H1 (cell line): ENCODE data around the gene PRODH2. TPM values are rescaled to one million over a fixed set of nuclear protein-coding genes. Genes with fewer than 3 reads are reported as not detected.

Source experiments
- CTCF ChIA-PET: fragments of 300-600 bp; sonication (Branson Sonifier 250); formaldehyde crosslinking; loops from one replicate; lab custom pipeline; 2021; ENCODE audit not compliant: partially characterized antibody; lab: Charles Lee
- POLR2A ChIA-PET: fragments of 300-600 bp; sonication (Branson Sonifier 250); formaldehyde crosslinking; loops from one replicate; lab custom pipeline; 2021; ENCODE audit warnings: inconsistent platforms; ENCODE audit not compliant: partially characterized antibody; lab: Charles Lee
- DNase-seq, 2 experiments: peaks; one replicate each; pipeline versions ENCODE4 v3.0.0 to v3.0.0-alpha.2; 2010 to 2022; ENCODE audit warnings: low spot score in 2 of 2, low read depth in 1 of 2, mixed read lengths in 1 of 2
- FAIRE-seq: peaks from 2 replicates; lab custom pipeline; 2011; peaks lifted over from hg19 to GRCh38; lab: Jason Lieb, UNC
- H2AFZ ChIP-seq: 2 replicates; pipeline ENCODE4 v1.8.1; 2012; ENCODE audit warnings: low read length, inconsistent platforms
- H2AK5ac ChIP-seq: 2 replicates; pipeline ENCODE4 v1.6.1; 2013; ENCODE audit warnings: low read depth, low read length
- H2BK120ac ChIP-seq: replicated peaks from 2 replicates; pipeline ENCODE3; 2013; ENCODE audit warnings: low read depth, low read length, inconsistent platforms
- H2BK12ac ChIP-seq: 2 replicates; pipeline ENCODE4 v1.6.1; 2013; ENCODE audit warnings: low read depth, low read length
- H2BK15ac ChIP-seq: 2 replicates; pipeline ENCODE4 v1.6.1; 2013; ENCODE audit warnings: low read length
- H2BK20ac ChIP-seq: 2 replicates; pipeline ENCODE4 v1.6.1; 2013; ENCODE audit warnings: low read length
- H2BK5ac ChIP-seq: 2 replicates; pipeline ENCODE4 v1.6.1; 2013; ENCODE audit warnings: low read depth, low read length
- H3K14ac ChIP-seq: 2 replicates; pipeline ENCODE4 v1.6.1; 2013; ENCODE audit warnings: inconsistent platforms; ENCODE audit not compliant: insufficient read length
- H3K18ac ChIP-seq: 2 replicates; pipeline ENCODE4 v1.6.1; 2013; ENCODE audit warnings: low read length; ENCODE audit errors: extremely low read depth
- H3K23ac ChIP-seq: 2 replicates; pipeline ENCODE4 v1.6.1; 2013; ENCODE audit warnings: inconsistent platforms; ENCODE audit not compliant: insufficient read length
- H3K23me2 ChIP-seq: 2 replicates; pipeline ENCODE4 v1.6.1; 2013; ENCODE audit warnings: low read depth, low read length
- H3K27ac ChIP-seq: 2 replicates; pipeline ENCODE4 v1.6.1; 2011; ENCODE audit warnings: low read depth, low read length, inconsistent platforms
- H3K27me3 ChIP-seq, 4 experiments: replicated peaks in 1 of 4; 1 replicate in 1 of 4; 2 replicates in 3 of 4; pipeline versions ENCODE4 v1.6.1 to v1.8.1; 2011 to 2013; ENCODE audit warnings: low read length in 3 of 4, mild to moderate bottlenecking in 3 of 4, inconsistent platforms in 2 of 4, mixed read lengths in 2 of 4, moderate library complexity in 1 of 4; ENCODE audit not compliant: control insufficient read depth in 3 of 4, insufficient read depth in 3 of 4; ENCODE audit errors: extremely low read depth in 1 of 4
- H3K36me3 ChIP-seq, 4 experiments: 2 replicates each; pipeline versions ENCODE4 v1.6.1 to v1.8.1; 2011 to 2013; ENCODE audit warnings: mild to moderate bottlenecking in 4 of 4, low read length in 3 of 4, moderate library complexity in 2 of 4, control low read depth in 1 of 4, inconsistent platforms in 1 of 4; ENCODE audit not compliant: insufficient read depth in 4 of 4, control insufficient read depth in 2 of 4
- H3K4ac ChIP-seq: replicated peaks from 2 replicates; pipeline ENCODE3; 2013; ENCODE audit warnings: low read length, low read depth, mixed read lengths, inconsistent platforms; ENCODE audit not compliant: insufficient read length
- H3K4me1 ChIP-seq, 4 experiments: replicated peaks in 1 of 4; 1 replicate in 1 of 4; 2 replicates in 3 of 4; pipeline versions ENCODE4 v1.6.1 to v1.8.1; 2011 to 2013; ENCODE audit warnings: low read length in 3 of 4, inconsistent platforms in 2 of 4, mixed read lengths in 1 of 4; ENCODE audit not compliant: insufficient read depth in 4 of 4, control insufficient read depth in 3 of 4
- H3K4me2 ChIP-seq, 2 experiments: 2 replicates each; pipeline versions ENCODE4 v1.6.1 to v1.8.1; 2011 to 2013; ENCODE audit warnings: low read depth in 2 of 2, low read length in 2 of 2, control low read depth in 1 of 2, inconsistent platforms in 1 of 2, mild to moderate bottlenecking in 1 of 2; ENCODE audit not compliant: insufficient read depth in 1 of 2
- H3K4me3 ChIP-seq, 4 experiments: fragments of 200-600, 300-600 bp in 1 of 4; sonication (generic), shearing (Covaris generic), sonication (Bioruptor Twin) in 1 of 4; 2 replicates each; pipeline versions ENCODE4 v1.5.1 to v1.8.1; 2011 to 2016; ENCODE audit warnings: low read length in 4 of 4, low read depth in 3 of 4, control low read depth in 2 of 4, inconsistent platforms in 2 of 4, mild to moderate bottlenecking in 2 of 4, mixed read lengths in 1 of 4, moderate library complexity in 1 of 4; ENCODE audit not compliant: insufficient read depth in 2 of 4; ENCODE audit errors: extremely low read depth in 1 of 4
- H3K56ac ChIP-seq: replicated peaks from 2 replicates; pipeline ENCODE3; 2013; ENCODE audit warnings: low read depth, mild to moderate bottlenecking, mixed read lengths, low read length, inconsistent platforms; ENCODE audit not compliant: insufficient read length
- H3K79me1 ChIP-seq: 2 replicates; pipeline ENCODE4 v1.6.1; 2013; ENCODE audit warnings: low read depth, low read length, control low read depth
- H3K79me2 ChIP-seq, 2 experiments: 2 replicates each; pipeline versions ENCODE4 v1.6.1 to v1.8.1; 2012 to 2013; ENCODE audit warnings: low read length in 2 of 2, mild to moderate bottlenecking in 2 of 2, inconsistent platforms in 1 of 2; ENCODE audit not compliant: insufficient read depth in 2 of 2, control insufficient read depth in 1 of 2
- H3K9ac ChIP-seq, 4 experiments: replicated peaks in 1 of 4; 1 replicate in 1 of 4; 2 replicates in 3 of 4; pipeline versions ENCODE4 v1.6.1 to v1.8.1; 2011 to 2013; ENCODE audit warnings: low read depth in 3 of 4, low read length in 3 of 4, control low read depth in 2 of 4, mild to moderate bottlenecking in 2 of 4, moderate library complexity in 2 of 4, inconsistent platforms in 1 of 4; ENCODE audit errors: extremely low read depth in 1 of 4
- H3K9me3 ChIP-seq, 2 experiments: 2 replicates each; pipeline versions ENCODE4 v1.6.1 to v1.8.1; 2012 to 2013; ENCODE audit warnings: mild to moderate bottlenecking in 2 of 2, moderate library complexity in 2 of 2, control low read depth in 1 of 2, inconsistent platforms in 1 of 2, low read depth in 1 of 2, low read length in 1 of 2, mixed read lengths in 1 of 2; ENCODE audit not compliant: insufficient read depth in 2 of 2
- H4K20me1 ChIP-seq, 2 experiments: replicated peaks in 1 of 2; 2 replicates each; pipeline versions ENCODE3 to v1.8.1; 2011 to 2013; ENCODE audit warnings: inconsistent platforms in 2 of 2, low read length in 2 of 2, mild to moderate bottlenecking in 1 of 2; ENCODE audit not compliant: insufficient read depth in 2 of 2, control insufficient read depth in 1 of 2
- H4K5ac ChIP-seq: 2 replicates; pipeline ENCODE4 v1.6.1; 2013; ENCODE audit warnings: low read length, low read depth, mixed read lengths, inconsistent platforms; ENCODE audit not compliant: insufficient read length
- H4K8ac ChIP-seq: 2 replicates; pipeline ENCODE4 v1.8.0; 2013; ENCODE audit warnings: mild to moderate bottlenecking, moderate library complexity, low read length, inconsistent platforms; ENCODE audit not compliant: insufficient read depth; ENCODE audit errors: extremely low read depth
- H4K91ac ChIP-seq: replicated peaks from 2 replicates; pipeline ENCODE3; 2013; ENCODE audit warnings: low read length, mixed read lengths, inconsistent platforms; ENCODE audit not compliant: insufficient read length
- ATF3 ChIP-seq: IDR thresholded peaks from 2 replicates; pipeline ENCODE4 v1.6.1; 2011; ENCODE audit warnings: low read depth, mild to moderate bottlenecking, low read length; ENCODE audit not compliant: insufficient read depth
- CREB1 ChIP-seq: IDR thresholded peaks from 2 replicates; pipeline ENCODE4 v1.6.1; 2012; ENCODE audit warnings: inconsistent platforms
- E2F6 ChIP-seq: IDR thresholded peaks from 2 replicates; pipeline ENCODE4 v1.6.1; 2012; ENCODE audit warnings: inconsistent platforms
- EGR1 ChIP-seq: IDR thresholded peaks from 2 replicates; pipeline ENCODE4 v1.6.1; 2011; ENCODE audit warnings: low read depth, low read length, borderline replicate concordance
- JUN ChIP-seq: IDR thresholded peaks from 2 replicates; pipeline ENCODE4 v1.6.1; 2011; ENCODE audit warnings: low read depth, mild to moderate bottlenecking, improper control_type of control experiment, low read length
- MAX ChIP-seq: IDR thresholded peaks from 2 replicates; pipeline ENCODE4 v1.6.1; 2012; ENCODE audit warnings: inconsistent platforms
- POLR2AphosphoS5 ChIP-seq: IDR thresholded peaks from 2 replicates; pipeline ENCODE4 v1.6.1; 2011; ENCODE audit warnings: low read depth, low read length
- RAD21 ChIP-seq, 2 experiments: IDR thresholded peaks in 1 of 2; conservative IDR thresholded peaks in 1 of 2; 2 replicates each; pipeline ENCODE4 v1.6.1; 2011; ENCODE audit warnings: low read depth in 2 of 2, low read length in 2 of 2, improper control_type of control experiment in 1 of 2, inconsistent platforms in 1 of 2, mild to moderate bottlenecking in 1 of 2, moderate library complexity in 1 of 2
- YY1 ChIP-seq: IDR thresholded peaks from 2 replicates; pipeline ENCODE4 v1.6.1; 2011; ENCODE audit warnings: low read depth, mild to moderate bottlenecking, low read length
- WGBS, 2 experiments: shearing (Covaris generic) in 1 of 2; methylation state at CpG; one replicate each; pipeline versions ENCODE4 v1.1.6 to v1.1.7; 2013 to 2015; ENCODE audit warnings: low lambda C conversion rate in 2 of 2, mixed read lengths in 2 of 2, inconsistent platforms in 1 of 2, low coverage in 1 of 2, missing lambda C conversion rate in 1 of 2; ENCODE audit not compliant: insufficient replicate concordance in 2 of 2, insufficient coverage in 1 of 2, insufficient read length in 1 of 2; ENCODE audit errors: extremely low coverage in 1 of 2, missing lambda C conversion rate in 1 of 2; 5-methylcytosine and 5-hydroxymethylcytosine counted together
- polyA plus RNA-seq, 7 experiments: library from polyadenylated mRNA; depleted of rRNA in 3 of 7; stranded (reverse) in 5 of 7; unstranded in 2 of 7; fragments of >200 nt in 5 of 7; fragments of 200-250 nt in 2 of 7; gene quantifications; 1 replicate in 5 of 7; 2 replicates in 1 of 7; 4 replicates in 1 of 7; pipeline versions ENCODE4 v1.2.1 to v1.2.3, GENCODE V29; 2011 to 2013; ENCODE audit warnings: missing spikeins in 2 of 7, mixed read lengths in 2 of 7
- total RNA-seq: library from RNA; stranded (reverse); fragmentation: NEBNext Ultra II Directional; extraction: Animal tissue kit (Norgen Biotek cat#: 25700); gene quantifications from 2 replicates; pipeline ENCODE4 v1.2.1, GENCODE V29; 2021

The PRODH2 gene
- total and polyA plus RNA-seq, 2 of the 8 experiments (the other 6 are each of a cell fraction or from before 2014, with no cell fraction given): not detected

- Histone ChIP-seq H3K23me2 (peaks cover 11% of the 10 kb centered on the region), H3K18ac (peak overlapping the region; percentile 87), H2BK5ac (no peak overlapping the region; the same call in 1 of the 2 replicates), H3K4me3 (peak overlapping the region; percentile 42 to 72 (median 66)), H2AFZ (peak overlapping the region; percentile 50; the same call in 1 of the 2 replicates), H2BK15ac (peak overlapping the region; percentile 95; the same call in 1 of the 2 replicates), H3K23ac (no peak overlapping the region), H3K27ac (no peak overlapping the region), H3K27me3 (no peaks in the 10 kb centered on the region; a peak in 1 of 7 replicates), H3K79me2 (no peaks in the 10 kb centered on the region), H2BK120ac (no peak overlapping the region), H4K5ac (peak overlapping the region; percentile 29), H4K8ac (peak overlapping the region; percentile 58; the same call in 1 of the 2 replicates), H3K4me2 (peak overlapping the region; percentile 67 to 85), H3K9me3 (no peaks in the 10 kb centered on the region), H2BK12ac (0 out of 2 replicates have a peak overlapping the region, but pooled peaks have one; percentile 84), H3K14ac (no peak overlapping the region), H3K4me1 (peaks cover 0 to 12% (median 4%) of the 10 kb centered on the region in 4 experiments; a peak in 6 of 7 replicates), H3K4ac (peak overlapping the region; percentile 69), H2AK5ac (no peak overlapping the region), H3K9ac (peak overlapping the region in 1 of 4 experiments; percentile 71; a peak in 2 of 7 replicates), H2BK20ac (no peak overlapping the region), H3K79me1 (no peaks in the 10 kb centered on the region), H4K91ac (peak overlapping the region; percentile 81), H4K20me1 (peaks cover 0 to 12% of the 10 kb centered on the region in 2 experiments), H3K56ac (peak overlapping the region; percentile 77), H3K36me3 (no peaks in the 10 kb centered on the region)
- CTCF ChIA-PET: interaction anchor here (0.6 to 1.6 kb wide), 15 partner anchors 16 to 156 kb away, joined by 3 to 7 read pairs (median 3); no protein-coding TSS in a partner anchor
- FAIRE-seq (no peak), DNase-seq (peak; percentile 75 to 91)
- POLR2A ChIA-PET: interaction anchor here (0.8 to 1.8 kb wide), 8 partner anchors 8 to 54 kb away, joined by 3 to 7 read pairs (median 4); partner anchors contain the start of genes PSENEN and U2AF1L4
- 4% methylated on average over 23 of the region's 45 CpGs; no CpG with 5 or more reads in 1 of the 2 experiments for WGBS, 2 experiments
- no peak for TF ChIP-seq ATF3
- TF ChIP-seq CREB1: no peak
- no peak for TF ChIP-seq POLR2AphosphoS5
- TF ChIP-seq RAD21 (IDR thresholded peaks at IDR 0.05 in 1 of 2, conservative IDR thresholded peaks at IDR 0.05 in 1 of 2; ENCODE audit: low read depth in 2 of 2, low read length in 2 of 2): peak in 1 of 2 experiments; percentile 10; a peak in 1 of 4 replicates
- TF ChIP-seq EGR1: no peak
- TF ChIP-seq JUN: no peak
- peak; percentile 76 for TF ChIP-seq E2F6
- peak; percentile 73 for TF ChIP-seq MAX
- TF ChIP-seq YY1: no peak
Observed at GRCh38 chr19:35784503-35785338, 27.9 kb downstream of the PRODH2 start.
